ENCODE results near the gene IFRD1.

The IFRD1 gene

GRCh38 chr7:112523871-112524270 lies 73.6 kb downstream of the IFRD1 start:
- no peak for DNase-seq (ENCODE audit: low read depth)
- no peak overlapping the region for H3K4me3 ChIP-seq (ENCODE audit: low read length)
- no peak for TF ChIP-seq CTCF (conservative IDR thresholded peaks at IDR 0.05; ENCODE audit: low read length)

Data from AG10803 (cell line).